ENCODE results near the gene SRP9. TPM values are rescaled to one million over a fixed set of nuclear protein-coding genes. Genes with fewer than 3 reads are reported as not detected.
"Not testable (repeated sequence)": the region's sequence is repeated elsewhere in the genome, so short reads cannot be mapped to it uniquely, and the experiment has no call there.

Gene SRP9
- total RNA-seq, 1 donor from 2014 or later: 166 TPM

DNA sequence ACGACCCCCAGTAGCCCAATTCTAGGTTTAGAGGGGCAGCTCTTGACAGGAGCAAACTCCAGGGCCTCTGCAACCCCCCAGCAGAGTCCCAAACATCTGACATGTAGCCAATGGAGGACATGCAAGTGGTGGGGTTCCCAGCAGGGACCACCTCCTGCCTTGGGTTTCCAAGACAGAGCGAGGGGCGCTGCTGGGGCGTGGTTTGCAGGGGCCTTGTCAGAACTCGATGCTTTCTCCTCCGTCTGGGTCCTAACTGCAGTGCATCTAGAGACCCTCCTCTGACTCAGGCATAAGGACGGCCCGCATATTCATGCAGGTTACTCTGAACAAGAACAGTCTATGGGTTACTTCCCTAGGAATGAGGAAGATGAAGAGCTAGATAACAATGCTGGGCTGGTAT, 49.5 kb downstream of the SRP9 start:
- ATAC-seq (no peak), DNase-seq (no peak)
- Histone ChIP-seq H3K9me3 (no peaks in the 10 kb centered on the region), H3K4me1 (peaks cover 49% of the 10 kb centered on the region), H3K27ac (no peak overlapping the region), H3K4me3 (no peak overlapping the region), H3K36me3 (peaks cover 43% of the 10 kb centered on the region), H3K27me3 (ENCODE audit: low read depth) (no peaks in the 10 kb centered on the region)
- intact Hi-C loops (cut with DNase I): no loop called here
- TF ChIP-seq, protein P1, sequence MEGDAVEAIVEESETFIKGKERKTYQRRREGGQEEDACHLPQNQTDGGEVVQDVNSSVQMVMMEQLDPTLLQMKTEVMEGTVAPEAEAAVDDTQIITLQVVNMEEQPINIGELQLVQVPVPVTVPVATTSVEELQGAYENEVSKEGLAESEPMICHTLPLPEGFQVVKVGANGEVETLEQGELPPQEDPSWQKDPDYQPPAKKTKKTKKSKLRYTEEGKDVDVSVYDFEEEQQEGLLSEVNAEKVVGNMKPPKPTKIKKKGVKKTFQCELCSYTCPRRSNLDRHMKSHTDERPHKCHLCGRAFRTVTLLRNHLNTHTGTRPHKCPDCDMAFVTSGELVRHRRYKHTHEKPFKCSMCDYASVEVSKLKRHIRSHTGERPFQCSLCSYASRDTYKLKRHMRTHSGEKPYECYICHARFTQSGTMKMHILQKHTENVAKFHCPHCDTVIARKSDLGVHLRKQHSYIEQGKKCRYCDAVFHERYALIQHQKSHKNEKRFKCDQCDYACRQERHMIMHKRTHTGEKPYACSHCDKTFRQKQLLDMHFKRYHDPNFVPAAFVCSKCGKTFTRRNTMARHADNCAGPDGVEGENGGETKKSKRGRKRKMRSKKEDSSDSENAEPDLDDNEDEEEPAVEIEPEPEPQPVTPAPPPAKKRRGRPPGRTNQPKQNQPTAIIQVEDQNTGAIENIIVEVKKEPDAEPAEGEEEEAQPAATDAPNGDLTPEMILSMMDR (IDR thresholded peaks at IDR 0.05): no peak

- Histone ChIP-seq H3K9me3 (no peaks in the 10 kb centered on the region), H3K4me1 (peaks cover 34% of the 10 kb centered on the region), H3K27ac (no peak overlapping the region), H3K4me3 (no peak overlapping the region), H3K27me3 (ENCODE audit: low read depth) (no peaks in the 10 kb centered on the region), H3K36me3 (peaks cover 48% of the 10 kb centered on the region)
- ATAC-seq (no peak), DNase-seq (no peak)
- intact Hi-C loops (cut with DNase I): no loop called here
- TF ChIP-seq, protein P1 (IDR thresholded peaks at IDR 0.05): no peak
Measured at GRCh38 chr1:225828706-225829345, 51.2 kb downstream of the SRP9 start.

GRCh38 chr1:225830841-225831240, 53.2 kb downstream of the SRP9 start:
- Histone ChIP-seq H3K9me3 (no peaks in the 10 kb centered on the region), H3K4me1 (peaks cover 23% of the 10 kb centered on the region), H3K27me3 (ENCODE audit: low read depth) (no peaks in the 10 kb centered on the region), H3K27ac (no peak overlapping the region), H3K36me3 (peaks cover 48% of the 10 kb centered on the region), H3K4me3 (no peak overlapping the region)
- intact Hi-C loops (cut with DNase I): no loop called here
- no peak for DNase-seq
- TF ChIP-seq, protein P1 (IDR thresholded peaks at IDR 0.05): no peak
- ATAC-seq: no peak

DNA sequence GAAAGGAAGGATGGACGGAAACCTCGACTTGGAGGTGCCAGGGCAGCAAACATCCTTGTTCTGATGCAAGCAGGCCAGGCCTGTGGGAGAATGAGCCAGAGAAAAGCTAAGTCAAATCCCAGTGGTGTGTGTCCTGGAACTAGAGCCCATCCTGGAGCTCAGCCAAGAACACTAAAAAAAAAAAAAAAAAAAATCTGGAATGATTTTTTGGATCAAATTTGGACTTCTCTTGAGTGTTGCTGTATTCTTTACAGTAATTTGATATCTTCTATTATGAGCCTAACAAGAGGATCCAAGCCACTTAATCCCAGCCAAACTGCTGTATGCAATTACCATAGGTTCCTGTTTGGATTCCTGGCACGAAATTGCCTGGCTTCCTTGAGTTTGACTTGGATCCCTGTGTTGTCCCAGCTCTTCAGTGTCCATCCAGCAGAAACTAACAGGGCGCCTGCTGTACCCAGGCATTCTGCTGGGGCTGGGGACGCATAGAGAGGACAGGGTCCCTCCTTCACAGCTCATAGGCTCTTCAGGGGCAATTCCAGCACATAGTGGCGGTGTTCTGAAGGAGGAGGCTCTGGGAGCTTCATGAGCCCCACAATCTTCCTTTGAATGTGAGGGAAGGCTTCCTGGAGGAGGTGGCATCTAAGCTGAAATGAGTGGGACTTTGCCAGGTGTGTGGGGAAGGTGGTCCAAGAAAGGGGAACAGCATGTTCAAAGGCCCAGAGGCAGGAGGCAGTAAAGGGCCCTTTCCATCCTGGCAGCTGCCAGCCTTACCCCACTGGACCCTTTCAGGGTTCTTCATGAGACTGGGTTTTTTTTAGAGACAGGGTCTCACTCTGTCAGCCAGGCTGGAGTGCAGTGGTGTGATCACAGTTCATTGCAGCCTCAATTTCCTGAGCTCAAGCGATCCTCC, 57.0 kb downstream of the SRP9 start:
- intact Hi-C loops (cut with DNase I): no loop called here
- Histone ChIP-seq H3K27me3 (ENCODE audit: low read depth) (no peaks in the 10 kb centered on the region), H3K4me1 (peaks cover 10% of the 10 kb centered on the region), H3K9me3 (no peaks in the 10 kb centered on the region), H3K27ac (peak overlapping the region; percentile 27), H3K36me3 (peaks cover 74% of the 10 kb centered on the region), H3K4me3 (no peak overlapping the region)
- DNase-seq: no peak
- TF ChIP-seq, protein P1 (IDR thresholded peaks at IDR 0.05): no peak
- ATAC-seq: peak; percentile 60 to 67

- no peak for ATAC-seq
- no peak overlapping the region for H3K4me3 ChIP-seq
- no peak overlapping the region for H3K27ac ChIP-seq
- TF ChIP-seq, protein P1 (IDR thresholded peaks at IDR 0.05): no peak
- no peaks in the 10 kb centered on the region for H3K27me3 ChIP-seq (ENCODE audit: low read depth)
- DNase-seq: no peak
- H3K4me1 ChIP-seq: peaks cover 10% of the 10 kb centered on the region
- no peaks in the 10 kb centered on the region for H3K9me3 ChIP-seq
- peaks cover 74% of the 10 kb centered on the region for H3K36me3 ChIP-seq
- intact Hi-C loops (cut with DNase I): no loop called here
Measured at GRCh38 chr1:225835856-225836255, 58.2 kb downstream of the SRP9 start.

DNA sequence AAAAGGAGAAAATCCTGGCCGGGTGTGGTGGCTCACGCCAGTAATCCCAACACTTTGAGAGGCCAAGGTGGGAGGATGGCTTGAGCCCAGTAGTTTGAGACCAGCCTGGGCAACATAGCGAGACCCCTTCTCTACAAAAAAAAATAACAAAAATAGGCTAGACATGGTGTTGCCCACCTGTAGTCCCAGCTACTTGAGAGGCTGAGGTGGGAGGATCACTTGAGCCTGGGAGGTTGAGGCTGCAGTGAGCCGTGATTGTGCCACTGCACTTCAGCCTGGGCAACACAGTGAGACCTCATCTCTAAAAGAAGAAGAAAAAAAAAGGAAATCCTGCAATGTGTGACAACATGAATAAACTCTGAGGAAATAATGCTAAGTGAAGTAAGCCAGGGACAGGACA, 58.7 kb downstream of the SRP9 start:
- H3K27me3 ChIP-seq (ENCODE audit: low read depth); H3K4me1 ChIP-seq; H3K27ac ChIP-seq; ATAC-seq; H3K4me3 ChIP-seq; H3K9me3 ChIP-seq; intact Hi-C loops (cut with DNase I); DNase-seq: not testable (repeated sequence)
- H3K36me3 ChIP-seq: peaks cover 74% of the 10 kb centered on the region

Data from lower lobe of right lung (tissue), 2 donors.